H1 (cell line): ENCODE measurements around the gene HSD11B1L. TPM values are rescaled to one million over a fixed set of nuclear protein-coding genes. Genes with fewer than 3 reads are reported as not detected.

Experiments
- CTCF ChIA-PET: fragments of 300-600 bp; sonication (Branson Sonifier 250); formaldehyde crosslinking; loops from one replicate; lab custom pipeline; 2021; ENCODE audit not compliant: partially characterized antibody; lab: Charles Lee
- POLR2A ChIA-PET: fragments of 300-600 bp; sonication (Branson Sonifier 250); formaldehyde crosslinking; loops from one replicate; lab custom pipeline; 2021; ENCODE audit warnings: inconsistent platforms; ENCODE audit not compliant: partially characterized antibody; lab: Charles Lee
- DNase-seq, 2 experiments: peaks; one replicate each; pipeline versions ENCODE4 v3.0.0 to v3.0.0-alpha.2; 2010 to 2022; ENCODE audit warnings: low spot score in 2 of 2, low read depth in 1 of 2, mixed read lengths in 1 of 2
- FAIRE-seq: peaks from 2 replicates; lab custom pipeline; 2011; peaks lifted over from hg19 to GRCh38; lab: Jason Lieb, UNC
- H2AFZ ChIP-seq: 2 replicates; pipeline ENCODE4 v1.8.1; 2012; ENCODE audit warnings: low read length, inconsistent platforms
- H2AK5ac ChIP-seq: 2 replicates; pipeline ENCODE4 v1.6.1; 2013; ENCODE audit warnings: low read depth, low read length
- H2BK120ac ChIP-seq: replicated peaks from 2 replicates; pipeline ENCODE3; 2013; ENCODE audit warnings: low read depth, low read length, inconsistent platforms
- H2BK12ac ChIP-seq: 2 replicates; pipeline ENCODE4 v1.6.1; 2013; ENCODE audit warnings: low read depth, low read length
- H2BK15ac ChIP-seq: 2 replicates; pipeline ENCODE4 v1.6.1; 2013; ENCODE audit warnings: low read length
- H2BK20ac ChIP-seq: 2 replicates; pipeline ENCODE4 v1.6.1; 2013; ENCODE audit warnings: low read length
- H2BK5ac ChIP-seq: 2 replicates; pipeline ENCODE4 v1.6.1; 2013; ENCODE audit warnings: low read depth, low read length
- H3K14ac ChIP-seq: 2 replicates; pipeline ENCODE4 v1.6.1; 2013; ENCODE audit warnings: inconsistent platforms; ENCODE audit not compliant: insufficient read length
- H3K18ac ChIP-seq: 2 replicates; pipeline ENCODE4 v1.6.1; 2013; ENCODE audit warnings: low read length; ENCODE audit errors: extremely low read depth
- H3K23ac ChIP-seq: 2 replicates; pipeline ENCODE4 v1.6.1; 2013; ENCODE audit warnings: inconsistent platforms; ENCODE audit not compliant: insufficient read length
- H3K23me2 ChIP-seq: 2 replicates; pipeline ENCODE4 v1.6.1; 2013; ENCODE audit warnings: low read depth, low read length
- H3K27ac ChIP-seq: 2 replicates; pipeline ENCODE4 v1.6.1; 2011; ENCODE audit warnings: low read depth, low read length, inconsistent platforms
- H3K27me3 ChIP-seq, 4 experiments: replicated peaks in 1 of 4; 1 replicate in 1 of 4; 2 replicates in 3 of 4; pipeline versions ENCODE4 v1.6.1 to v1.8.1; 2011 to 2013; ENCODE audit warnings: low read length in 3 of 4, mild to moderate bottlenecking in 3 of 4, inconsistent platforms in 2 of 4, mixed read lengths in 2 of 4, moderate library complexity in 1 of 4; ENCODE audit not compliant: control insufficient read depth in 3 of 4, insufficient read depth in 3 of 4; ENCODE audit errors: extremely low read depth in 1 of 4
- H3K36me3 ChIP-seq, 4 experiments: 2 replicates each; pipeline versions ENCODE4 v1.6.1 to v1.8.1; 2011 to 2013; ENCODE audit warnings: mild to moderate bottlenecking in 4 of 4, low read length in 3 of 4, moderate library complexity in 2 of 4, control low read depth in 1 of 4, inconsistent platforms in 1 of 4; ENCODE audit not compliant: insufficient read depth in 4 of 4, control insufficient read depth in 2 of 4
- H3K4ac ChIP-seq: replicated peaks from 2 replicates; pipeline ENCODE3; 2013; ENCODE audit warnings: low read length, low read depth, mixed read lengths, inconsistent platforms; ENCODE audit not compliant: insufficient read length
- H3K4me1 ChIP-seq, 4 experiments: replicated peaks in 1 of 4; 1 replicate in 1 of 4; 2 replicates in 3 of 4; pipeline versions ENCODE4 v1.6.1 to v1.8.1; 2011 to 2013; ENCODE audit warnings: low read length in 3 of 4, inconsistent platforms in 2 of 4, mixed read lengths in 1 of 4; ENCODE audit not compliant: insufficient read depth in 4 of 4, control insufficient read depth in 3 of 4
- H3K4me2 ChIP-seq, 2 experiments: 2 replicates each; pipeline versions ENCODE4 v1.6.1 to v1.8.1; 2011 to 2013; ENCODE audit warnings: low read depth in 2 of 2, low read length in 2 of 2, control low read depth in 1 of 2, inconsistent platforms in 1 of 2, mild to moderate bottlenecking in 1 of 2; ENCODE audit not compliant: insufficient read depth in 1 of 2
- H3K4me3 ChIP-seq, 4 experiments: fragments of 200-600, 300-600 bp in 1 of 4; sonication (generic), shearing (Covaris generic), sonication (Bioruptor Twin) in 1 of 4; 2 replicates each; pipeline versions ENCODE4 v1.5.1 to v1.8.1; 2011 to 2016; ENCODE audit warnings: low read length in 4 of 4, low read depth in 3 of 4, control low read depth in 2 of 4, inconsistent platforms in 2 of 4, mild to moderate bottlenecking in 2 of 4, mixed read lengths in 1 of 4, moderate library complexity in 1 of 4; ENCODE audit not compliant: insufficient read depth in 2 of 4; ENCODE audit errors: extremely low read depth in 1 of 4
- H3K56ac ChIP-seq: replicated peaks from 2 replicates; pipeline ENCODE3; 2013; ENCODE audit warnings: low read depth, mild to moderate bottlenecking, mixed read lengths, low read length, inconsistent platforms; ENCODE audit not compliant: insufficient read length
- H3K79me1 ChIP-seq: 2 replicates; pipeline ENCODE4 v1.6.1; 2013; ENCODE audit warnings: low read depth, low read length, control low read depth
- H3K79me2 ChIP-seq, 2 experiments: 2 replicates each; pipeline versions ENCODE4 v1.6.1 to v1.8.1; 2012 to 2013; ENCODE audit warnings: low read length in 2 of 2, mild to moderate bottlenecking in 2 of 2, inconsistent platforms in 1 of 2; ENCODE audit not compliant: insufficient read depth in 2 of 2, control insufficient read depth in 1 of 2
- H3K9ac ChIP-seq, 4 experiments: replicated peaks in 1 of 4; 1 replicate in 1 of 4; 2 replicates in 3 of 4; pipeline versions ENCODE4 v1.6.1 to v1.8.1; 2011 to 2013; ENCODE audit warnings: low read depth in 3 of 4, low read length in 3 of 4, control low read depth in 2 of 4, mild to moderate bottlenecking in 2 of 4, moderate library complexity in 2 of 4, inconsistent platforms in 1 of 4; ENCODE audit errors: extremely low read depth in 1 of 4
- H3K9me3 ChIP-seq, 2 experiments: 2 replicates each; pipeline versions ENCODE4 v1.6.1 to v1.8.1; 2012 to 2013; ENCODE audit warnings: mild to moderate bottlenecking in 2 of 2, moderate library complexity in 2 of 2, control low read depth in 1 of 2, inconsistent platforms in 1 of 2, low read depth in 1 of 2, low read length in 1 of 2, mixed read lengths in 1 of 2; ENCODE audit not compliant: insufficient read depth in 2 of 2
- H4K20me1 ChIP-seq, 2 experiments: replicated peaks in 1 of 2; 2 replicates each; pipeline versions ENCODE3 to v1.8.1; 2011 to 2013; ENCODE audit warnings: inconsistent platforms in 2 of 2, low read length in 2 of 2, mild to moderate bottlenecking in 1 of 2; ENCODE audit not compliant: insufficient read depth in 2 of 2, control insufficient read depth in 1 of 2
- H4K5ac ChIP-seq: 2 replicates; pipeline ENCODE4 v1.6.1; 2013; ENCODE audit warnings: low read length, low read depth, mixed read lengths, inconsistent platforms; ENCODE audit not compliant: insufficient read length
- H4K8ac ChIP-seq: 2 replicates; pipeline ENCODE4 v1.8.0; 2013; ENCODE audit warnings: mild to moderate bottlenecking, moderate library complexity, low read length, inconsistent platforms; ENCODE audit not compliant: insufficient read depth; ENCODE audit errors: extremely low read depth
- H4K91ac ChIP-seq: replicated peaks from 2 replicates; pipeline ENCODE3; 2013; ENCODE audit warnings: low read length, mixed read lengths, inconsistent platforms; ENCODE audit not compliant: insufficient read length
- CBX5 ChIP-seq: fragments of 300-800, 300-1000 bp; sonication (generic); IDR thresholded peaks from 2 replicates; pipeline ENCODE4 v1.7.1; 2016; ENCODE audit warnings: antibody characterized with exemption, low read length, low read depth
- GABPA ChIP-seq: IDR thresholded peaks from 2 replicates; pipeline ENCODE4 v1.6.1; 2011; ENCODE audit warnings: mild to moderate bottlenecking, low read length, moderate library complexity, borderline replicate concordance; ENCODE audit not compliant: insufficient read depth
- PHF8 ChIP-seq: fragments of 200-600 bp; sonication (generic); conservative IDR thresholded peaks from 2 replicates; pipeline ENCODE4 v1.7.1; 2012; ENCODE audit warnings: low read depth, mild to moderate bottlenecking, inconsistent platforms, low read length, moderate library complexity
- SIX5 ChIP-seq: IDR thresholded peaks from 2 replicates; pipeline ENCODE4 v1.6.1; 2011; ENCODE audit warnings: mild to moderate bottlenecking, low read depth, low read length
- SP1 ChIP-seq: IDR thresholded peaks from 2 replicates; pipeline ENCODE4 v1.6.1; 2011; ENCODE audit warnings: low read depth, low read length
- ZNF274 ChIP-seq: IDR thresholded peaks from 2 replicates; pipeline ENCODE4 v1.7.0; 2012; ENCODE audit warnings: low read length, borderline replicate concordance; ENCODE audit errors: extremely low read depth
- WGBS, 2 experiments: shearing (Covaris generic) in 1 of 2; methylation state at CpG; one replicate each; pipeline versions ENCODE4 v1.1.6 to v1.1.7; 2013 to 2015; ENCODE audit warnings: low lambda C conversion rate in 2 of 2, mixed read lengths in 2 of 2, inconsistent platforms in 1 of 2, low coverage in 1 of 2, missing lambda C conversion rate in 1 of 2; ENCODE audit not compliant: insufficient replicate concordance in 2 of 2, insufficient coverage in 1 of 2, insufficient read length in 1 of 2; ENCODE audit errors: extremely low coverage in 1 of 2, missing lambda C conversion rate in 1 of 2; 5-methylcytosine and 5-hydroxymethylcytosine counted together
- polyA plus RNA-seq, 7 experiments: library from polyadenylated mRNA; depleted of rRNA in 3 of 7; stranded (reverse) in 5 of 7; unstranded in 2 of 7; fragments of >200 nt in 5 of 7; fragments of 200-250 nt in 2 of 7; gene quantifications; 1 replicate in 5 of 7; 2 replicates in 1 of 7; 4 replicates in 1 of 7; pipeline versions ENCODE4 v1.2.1 to v1.2.3, GENCODE V29; 2011 to 2013; ENCODE audit warnings: missing spikeins in 2 of 7, mixed read lengths in 2 of 7
- total RNA-seq: library from RNA; stranded (reverse); fragmentation: NEBNext Ultra II Directional; extraction: Animal tissue kit (Norgen Biotek cat#: 25700); gene quantifications from 2 replicates; pipeline ENCODE4 v1.2.1, GENCODE V29; 2021
- TF ChIP-seq, protein P1 (sequence below), 3 experiments: IDR thresholded peaks; 1 replicate in 2 of 3; 2 replicates in 1 of 3; pipeline versions ENCODE4 v1.5.1 to v1.6.1; 2011; ENCODE audit warnings: low read length in 3 of 3, mild to moderate bottlenecking in 3 of 3, inconsistent platforms in 2 of 3, low read depth in 1 of 3, moderate library complexity in 1 of 3; ENCODE audit not compliant: insufficient read depth in 1 of 3; ENCODE audit errors: control extremely low read depth in 1 of 3
- TF ChIP-seq, protein P2 (sequence below): IDR thresholded peaks from 2 replicates; pipeline ENCODE4 v1.6.1; 2012; ENCODE audit warnings: low read length, inconsistent platforms

The HSD11B1L gene
- total and polyA plus RNA-seq, 2 of the 8 experiments (the other 6 are each of a cell fraction or from before 2014, with no cell fraction given): 8.2 to 20.6 TPM

DNA sequence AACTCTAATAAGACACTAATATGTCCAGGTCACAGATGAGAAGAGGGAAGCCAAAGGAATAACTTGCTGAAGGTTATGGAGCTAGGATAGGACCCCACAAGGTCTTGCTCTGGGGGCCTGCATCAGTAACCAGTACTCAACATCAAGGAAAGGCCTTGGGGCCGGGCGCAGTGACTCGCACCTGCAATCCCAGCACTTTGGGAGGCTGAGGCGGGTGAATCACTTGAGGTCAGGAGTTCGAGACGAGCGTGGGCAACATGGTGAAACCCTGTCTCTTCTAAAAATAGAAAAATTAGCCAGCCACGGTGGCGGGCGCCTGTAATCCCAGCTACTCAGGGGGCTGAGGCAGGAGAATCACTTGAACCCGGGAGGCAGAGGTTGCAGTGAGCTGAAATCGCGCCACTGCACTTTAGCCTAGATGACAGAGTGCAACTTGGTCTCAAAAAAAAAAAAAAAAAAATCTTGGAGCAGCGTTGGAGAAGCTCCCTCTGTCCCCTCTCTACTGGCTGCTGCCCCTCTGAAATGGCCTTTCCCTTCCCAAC lies 37.3 kb downstream of the HSD11B1L start:
- H3K4me1 ChIP-seq: no peaks in the 10 kb centered on the region; a peak in 2 of 7 replicates
- 91% methylated on average over 12 of the region's 14 CpGs; no CpG with 5 or more reads in 1 of the 2 experiments for WGBS, 2 experiments
- H3K18ac ChIP-seq: no peak overlapping the region
- H4K20me1 ChIP-seq: peaks cover 6 to 13% of the 10 kb centered on the region in 2 experiments
- H3K4me3 ChIP-seq: peak overlapping the region; percentile 71 to 100 (median 98); a peak in 6 of 8 replicates
- no peak overlapping the region for H3K56ac ChIP-seq
- peak overlapping the region; percentile 55 to 88 for H3K4me2 ChIP-seq
- H3K27ac ChIP-seq: no peak overlapping the region; the same call in 1 of the 2 replicates
- no peak overlapping the region for H2BK15ac ChIP-seq
- ChIA-PET CTCF (interaction anchor here (0.6 to 4.0 kb wide), 3 partner anchors 11 to 545 kb away, joined by 3 to 17 read pairs (median 3); partner anchors contain the start of gene RPL36), POLR2A (interaction anchor here (0.6 to 22.4 kb wide), 19 partner anchors 10 to 284 kb away, joined by 3 to 620 read pairs (median 5); partner anchors contain the start of genes DUS3L, RPL36, SAFB and SAFB2)
- H2BK5ac ChIP-seq: no peak overlapping the region; the same call in 1 of the 2 replicates
- no peak overlapping the region for H4K8ac ChIP-seq
- H2BK20ac ChIP-seq: no peak overlapping the region
- no peaks in the 10 kb centered on the region for H3K9me3 ChIP-seq
- no peak overlapping the region for H3K23ac ChIP-seq
- peaks cover 13% of the 10 kb centered on the region for H3K79me1 ChIP-seq
- H2BK120ac ChIP-seq: no peak overlapping the region
- H3K4ac ChIP-seq: no peak overlapping the region
- H3K23me2 ChIP-seq: peaks cover 7% of the 10 kb centered on the region
- H4K91ac ChIP-seq: no peak overlapping the region
- no peak overlapping the region for H4K5ac ChIP-seq
- FAIRE-seq (no peak), DNase-seq (no peak)
- no peaks in the 10 kb centered on the region for H3K27me3 ChIP-seq
- no peak overlapping the region for H2AK5ac ChIP-seq
- peaks cover 34 to 48% of the 10 kb centered on the region in 2 experiments for H3K79me2 ChIP-seq
- peaks cover 6 to 20% (median 13%) of the 10 kb centered on the region in 4 experiments; a peak in 7 of 8 replicates for H3K36me3 ChIP-seq
- no peak overlapping the region for H2AFZ ChIP-seq
- H3K9ac ChIP-seq: peak overlapping the region in 3 of 4 experiments; percentile 56 to 99 (median 98); a peak in 4 of 7 replicates
- no peak overlapping the region for H3K14ac ChIP-seq
- H2BK12ac ChIP-seq: no peak overlapping the region
- TF ChIP-seq PHF8 (no peak), CBX5 (no peak), SIX5 (no peak), GABPA (no peak), ZNF274 (no peak), SP1 (no peak)
- TF ChIP-seq, protein P1, sequence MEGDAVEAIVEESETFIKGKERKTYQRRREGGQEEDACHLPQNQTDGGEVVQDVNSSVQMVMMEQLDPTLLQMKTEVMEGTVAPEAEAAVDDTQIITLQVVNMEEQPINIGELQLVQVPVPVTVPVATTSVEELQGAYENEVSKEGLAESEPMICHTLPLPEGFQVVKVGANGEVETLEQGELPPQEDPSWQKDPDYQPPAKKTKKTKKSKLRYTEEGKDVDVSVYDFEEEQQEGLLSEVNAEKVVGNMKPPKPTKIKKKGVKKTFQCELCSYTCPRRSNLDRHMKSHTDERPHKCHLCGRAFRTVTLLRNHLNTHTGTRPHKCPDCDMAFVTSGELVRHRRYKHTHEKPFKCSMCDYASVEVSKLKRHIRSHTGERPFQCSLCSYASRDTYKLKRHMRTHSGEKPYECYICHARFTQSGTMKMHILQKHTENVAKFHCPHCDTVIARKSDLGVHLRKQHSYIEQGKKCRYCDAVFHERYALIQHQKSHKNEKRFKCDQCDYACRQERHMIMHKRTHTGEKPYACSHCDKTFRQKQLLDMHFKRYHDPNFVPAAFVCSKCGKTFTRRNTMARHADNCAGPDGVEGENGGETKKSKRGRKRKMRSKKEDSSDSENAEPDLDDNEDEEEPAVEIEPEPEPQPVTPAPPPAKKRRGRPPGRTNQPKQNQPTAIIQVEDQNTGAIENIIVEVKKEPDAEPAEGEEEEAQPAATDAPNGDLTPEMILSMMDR (IDR thresholded peaks at IDR 0.05; ENCODE audit: control extremely low read depth in 1 of 3, insufficient read depth in 1 of 3, low read depth in 1 of 3, low read length in 3 of 3): no peak
- TF ChIP-seq, protein P2, sequence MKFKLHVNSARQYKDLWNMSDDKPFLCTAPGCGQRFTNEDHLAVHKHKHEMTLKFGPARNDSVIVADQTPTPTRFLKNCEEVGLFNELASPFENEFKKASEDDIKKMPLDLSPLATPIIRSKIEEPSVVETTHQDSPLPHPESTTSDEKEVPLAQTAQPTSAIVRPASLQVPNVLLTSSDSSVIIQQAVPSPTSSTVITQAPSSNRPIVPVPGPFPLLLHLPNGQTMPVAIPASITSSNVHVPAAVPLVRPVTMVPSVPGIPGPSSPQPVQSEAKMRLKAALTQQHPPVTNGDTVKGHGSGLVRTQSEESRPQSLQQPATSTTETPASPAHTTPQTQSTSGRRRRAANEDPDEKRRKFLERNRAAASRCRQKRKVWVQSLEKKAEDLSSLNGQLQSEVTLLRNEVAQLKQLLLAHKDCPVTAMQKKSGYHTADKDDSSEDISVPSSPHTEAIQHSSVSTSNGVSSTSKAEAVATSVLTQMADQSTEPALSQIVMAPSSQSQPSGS: no peak
